ENCODE results near the gene RDH12.

The RDH12 gene

GRCh38 chr14:67704484-67705089 lies 2.9 kb downstream of the RDH12 start:
- in situ Hi-C loops (cut with MboI; ENCODE audit: low sequenced_read_pairs): loop anchor here (25.0 kb wide), 1 partner anchor 267 kb away; no protein-coding TSS in a partner anchor

- in situ Hi-C loops (cut with MboI; ENCODE audit: low sequenced_read_pairs): loop anchor here (25.0 kb wide), 1 partner anchor 268 kb away; no protein-coding TSS in a partner anchor
Observed at GRCh38 chr14:67705211-67705610, 3.5 kb downstream of the RDH12 start.

GRCh38 chr14:67709346-67709745 lies 7.7 kb downstream of the RDH12 start:
- in situ Hi-C loops (cut with MboI; ENCODE audit: low sequenced_read_pairs): loop anchor here (25.0 kb wide), 1 partner anchor 272 kb away; no protein-coding TSS in a partner anchor

- in situ Hi-C loops (cut with MboI; ENCODE audit: low sequenced_read_pairs): loop anchor here (25.0 kb wide), 1 partner anchor 272 kb away; no protein-coding TSS in a partner anchor
Observed at GRCh38 chr14:67709796-67710195, 8.1 kb downstream of the RDH12 start.

GRCh38 chr14:67710209-67710608 lies 8.5 kb downstream of the RDH12 start:
- in situ Hi-C loops (cut with MboI; ENCODE audit: low sequenced_read_pairs): loop anchor here (25.0 kb wide), 1 partner anchor 273 kb away; no protein-coding TSS in a partner anchor

- in situ Hi-C loops (cut with MboI; ENCODE audit: low sequenced_read_pairs): loop anchor here (25.0 kb wide), 1 partner anchor 280 kb away; no protein-coding TSS in a partner anchor
Observed at GRCh38 chr14:67717048-67717447, 15.4 kb downstream of the RDH12 start.

GRCh38 chr14:67718265-67718664 lies 16.6 kb downstream of the RDH12 start:
- in situ Hi-C loops (cut with MboI; ENCODE audit: low sequenced_read_pairs): loop anchor here (25.0 kb wide), 1 partner anchor 281 kb away; no protein-coding TSS in a partner anchor

- in situ Hi-C loops (cut with MboI; ENCODE audit: low sequenced_read_pairs): loop anchor here (25.0 kb wide), 1 partner anchor 282 kb away; no protein-coding TSS in a partner anchor
Observed at GRCh38 chr14:67719385-67719784, 17.7 kb downstream of the RDH12 start.

GRCh38 chr14:67719866-67720265 lies 18.2 kb downstream of the RDH12 start:
- in situ Hi-C loops (cut with MboI; ENCODE audit: low sequenced_read_pairs): loop anchor here (25.0 kb wide), 1 partner anchor 283 kb away; no protein-coding TSS in a partner anchor

- in situ Hi-C loops (cut with MboI; ENCODE audit: low sequenced_read_pairs): loop anchor here (25.0 kb wide), 1 partner anchor 285 kb away; no protein-coding TSS in a partner anchor
Observed at GRCh38 chr14:67721875-67722274, 20.2 kb downstream of the RDH12 start.

- in situ Hi-C loops (cut with MboI; ENCODE audit: low sequenced_read_pairs): loop anchor here (25.0 kb wide), 1 partner anchor 285 kb away; no protein-coding TSS in a partner anchor
Observed at GRCh38 chr14:67722293-67722692, 20.6 kb downstream of the RDH12 start.

GRCh38 chr14:67725171-67725570 lies 23.5 kb downstream of the RDH12 start:
- in situ Hi-C loops (cut with MboI; ENCODE audit: low sequenced_read_pairs): no loop called here

GRCh38 chr14:67727361-67727760 lies 25.7 kb downstream of the RDH12 start:
- in situ Hi-C loops (cut with MboI; ENCODE audit: low sequenced_read_pairs): no loop called here

GRCh38 chr14:67728258-67728657 lies 26.6 kb downstream of the RDH12 start:
- in situ Hi-C loops (cut with MboI; ENCODE audit: low sequenced_read_pairs): no loop called here

- in situ Hi-C loops (cut with MboI; ENCODE audit: low sequenced_read_pairs): no loop called here
Observed at GRCh38 chr14:67729072-67729885, 27.6 kb downstream of the RDH12 start.

- in situ Hi-C loops (cut with MboI; ENCODE audit: low sequenced_read_pairs): no loop called here
Observed at GRCh38 chr14:67733616-67734015, 31.9 kb downstream of the RDH12 start.

- in situ Hi-C loops (cut with MboI; ENCODE audit: low sequenced_read_pairs): no loop called here
Observed at GRCh38 chr14:67734675-67735074, 33.0 kb downstream of the RDH12 start.

- in situ Hi-C loops (cut with MboI; ENCODE audit: low sequenced_read_pairs): no loop called here
Observed at GRCh38 chr14:67735336-67736147, 33.9 kb downstream of the RDH12 start.

- in situ Hi-C loops (cut with MboI; ENCODE audit: low sequenced_read_pairs): no loop called here
Observed at GRCh38 chr14:67736771-67737170, 35.1 kb downstream of the RDH12 start.

GRCh38 chr14:67738740-67739504 lies 37.2 kb downstream of the RDH12 start:
- in situ Hi-C loops (cut with MboI; ENCODE audit: low sequenced_read_pairs): no loop called here

All from HL-60/S4 treated with retinoic acid at 250 ng/mL for 4 days and 3 days (cell line).